ENCODE results near the gene RCOR3. TPM values are rescaled to one million over a fixed set of nuclear protein-coding genes. Genes with fewer than 3 reads are reported as not detected.

The RCOR3 gene
- total RNA-seq, result 10 to 100 TPM; 49.3 to 77.8 (median 57.6) TPM

DNA sequence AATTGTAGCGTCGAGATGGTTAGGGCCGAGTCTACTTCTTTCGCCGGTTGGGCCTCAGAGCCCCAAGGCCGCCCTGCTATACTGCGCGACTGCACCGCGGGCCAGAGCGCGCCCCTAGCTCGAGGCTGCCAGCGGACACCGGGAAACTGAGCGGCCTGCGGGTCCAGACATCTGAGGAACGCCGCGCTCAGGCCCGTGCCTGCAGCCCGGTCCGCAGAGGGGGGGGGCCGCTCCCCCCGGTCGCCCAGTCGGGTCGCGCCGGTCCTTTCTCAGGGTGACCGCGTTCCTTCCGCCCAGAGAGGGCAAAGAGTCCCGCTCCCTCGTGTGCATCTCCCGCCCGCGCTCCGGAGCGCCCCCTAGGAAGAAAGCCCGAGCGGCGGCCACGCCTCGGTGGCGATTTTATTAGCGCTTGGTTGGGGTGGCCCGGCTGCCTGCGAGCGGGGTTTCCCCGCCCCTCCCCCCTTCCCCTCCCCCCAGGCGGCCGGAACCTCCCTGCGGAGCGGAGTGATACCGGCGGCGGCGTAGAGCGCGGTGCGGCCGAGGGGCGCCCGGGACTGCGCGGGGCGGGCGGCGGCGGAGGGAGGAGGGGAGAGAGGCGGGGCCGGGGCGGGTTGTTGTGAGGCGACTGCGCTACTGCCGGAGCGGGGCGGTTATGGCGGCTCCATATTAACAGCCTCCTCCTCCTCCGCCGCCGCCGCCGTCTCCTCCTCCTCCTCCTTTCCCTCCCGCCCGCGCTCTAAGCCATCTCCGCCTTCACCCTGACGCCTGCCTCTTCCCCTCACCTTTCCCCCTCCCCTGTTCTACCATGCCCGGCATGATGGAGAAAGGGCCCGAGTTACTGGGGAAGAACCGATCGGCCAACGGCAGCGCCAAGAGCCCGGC lies at the start of gene RCOR3:
TSS of gene RCOR3 (plus strand) at position 611 of the 882 bp plus-strand sequence. CDS start at position 806, 195 bp downstream.
- no peak for TF ChIP-seq CTCF (IDR thresholded peaks at IDR 0.05; ENCODE audit: low read depth)

- no peak for TF ChIP-seq CTCF (IDR thresholded peaks at IDR 0.05; ENCODE audit: low read depth)
Measured at GRCh38 chr1:211210052-211210451, 49.1 kb upstream of the RCOR3 start.

DNA sequence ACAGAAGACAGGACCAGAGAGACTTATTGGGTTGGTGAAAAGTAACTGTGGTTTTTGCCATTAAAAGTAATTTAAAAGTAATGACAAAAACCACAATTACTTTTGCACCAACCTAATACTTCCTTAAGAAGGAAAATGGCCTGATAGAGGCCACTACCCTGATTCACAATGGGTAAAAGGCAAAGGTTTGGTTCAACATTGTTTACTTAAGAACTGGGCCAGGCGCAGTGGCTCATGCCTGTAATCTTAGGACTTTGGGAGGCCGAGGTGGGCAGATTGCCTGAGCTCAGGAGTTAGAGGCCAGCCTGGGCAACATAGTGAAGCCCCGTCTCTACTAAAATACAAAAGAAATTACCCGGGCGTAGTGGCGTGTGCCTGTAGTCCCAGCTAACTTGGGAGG lies 48.2 kb upstream of the RCOR3 start:
- no peak for TF ChIP-seq CTCF (IDR thresholded peaks at IDR 0.05; ENCODE audit: low read depth)

DNA sequence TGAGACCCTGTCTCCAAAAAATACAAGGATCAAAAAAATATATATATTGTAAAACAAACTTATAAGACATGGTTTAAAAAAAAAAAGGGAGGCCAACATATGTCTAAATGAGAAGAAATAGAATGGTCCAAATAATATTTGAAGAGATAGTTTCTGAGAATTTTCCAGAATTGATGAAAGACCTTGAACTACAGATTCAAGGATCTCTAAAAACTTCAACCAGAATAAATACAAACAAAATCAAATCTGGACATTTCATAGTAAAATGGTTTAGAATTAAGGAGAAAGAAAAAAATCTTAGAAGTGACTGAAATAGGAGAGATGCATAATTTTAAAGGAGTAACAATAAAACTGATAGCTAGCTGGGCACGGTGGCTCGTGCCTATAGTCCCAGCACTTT lies 45.5 kb upstream of the RCOR3 start:
- TF ChIP-seq CTCF (IDR thresholded peaks at IDR 0.05; ENCODE audit: low read depth), result no peak

- TF ChIP-seq CTCF (IDR thresholded peaks at IDR 0.05; ENCODE audit: low read depth), result no peak
Measured at GRCh38 chr1:211215577-211215976, 43.6 kb upstream of the RCOR3 start.

GRCh38 chr1:211217392-211217791 lies 41.8 kb upstream of the RCOR3 start:
- TF ChIP-seq CTCF (IDR thresholded peaks at IDR 0.05; ENCODE audit: low read depth), result no peak

GRCh38 chr1:211229365-211229759 lies 29.8 kb upstream of the RCOR3 start:
- no peak for TF ChIP-seq CTCF (IDR thresholded peaks at IDR 0.05; ENCODE audit: low read depth)
